ENCODE measurements around the gene CRYBA4. TPM values are rescaled to one million over a fixed set of nuclear protein-coding genes. Genes with fewer than 3 reads are reported as not detected.

The CRYBA4 gene
- total and polyA plus RNA-seq, 10 of the 15 experiments (the other 5 are each of a cell fraction or from before 2014, with no cell fraction given): 0.12 to 0.17 TPM; not detected in 8

DNA sequence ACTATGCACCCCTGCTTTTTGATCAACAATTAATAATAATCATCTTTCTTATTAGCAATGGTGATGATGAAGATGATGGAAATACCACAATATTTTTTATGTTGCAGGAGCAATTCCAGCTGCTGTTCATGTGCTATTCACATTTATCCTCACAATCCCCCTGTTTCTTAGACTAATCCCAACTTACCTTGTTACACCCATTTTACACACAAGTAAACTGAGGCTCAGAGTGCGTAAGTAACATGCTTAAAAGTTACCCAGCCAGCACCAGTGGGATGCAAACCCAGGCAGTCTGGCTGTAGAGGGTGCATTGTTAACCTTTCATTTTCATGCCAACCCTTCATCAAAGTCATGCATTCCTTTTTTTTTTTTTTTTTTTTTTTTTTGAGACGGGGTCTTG is 1.6 kb upstream of the CRYBA4 start (continued):
- TF ChIP-seq BMI1 (IDR thresholded peaks at IDR 0.05; ENCODE audit: borderline replicate concordance) (no peak), RAD51 (IDR thresholded peaks at IDR 0.05) (no peak), FOXK2 (IDR thresholded peaks at IDR 0.05) (no peak), TARDBP (IDR thresholded peaks at IDR 0.05; ENCODE audit: borderline replicate concordance) (no peak), ATF7 (IDR thresholded peaks at IDR 0.05; ENCODE audit: low read depth) (no peak)
- TF ChIP-seq, protein P1, sequence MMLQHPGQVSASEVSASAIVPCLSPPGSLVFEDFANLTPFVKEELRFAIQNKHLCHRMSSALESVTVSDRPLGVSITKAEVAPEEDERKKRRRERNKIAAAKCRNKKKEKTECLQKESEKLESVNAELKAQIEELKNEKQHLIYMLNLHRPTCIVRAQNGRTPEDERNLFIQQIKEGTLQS (IDR thresholded peaks at IDR 0.05; ENCODE audit: borderline replicate concordance, extremely low read depth, low read depth, low read length): no peak

DNA sequence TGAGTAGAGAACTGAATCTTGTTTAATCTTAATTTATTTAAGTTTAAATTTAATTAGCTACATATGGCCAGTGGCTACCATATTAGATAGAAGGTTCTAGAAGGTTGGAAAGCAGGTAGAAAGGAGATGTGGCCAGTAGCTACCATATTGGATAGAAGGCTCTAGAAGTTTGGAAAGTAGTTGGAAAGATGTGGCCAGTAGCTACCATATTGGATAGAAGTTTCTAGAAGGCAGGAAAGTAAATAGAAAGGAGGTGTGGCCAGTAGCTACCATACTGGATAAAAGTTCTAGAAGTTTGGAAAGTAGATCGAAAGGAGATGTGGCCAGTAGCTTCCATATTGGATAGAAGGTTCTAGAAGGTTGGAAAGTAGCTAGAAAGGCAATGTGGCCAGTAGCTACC is 2.2 kb downstream of the CRYBA4 start:
- FAIRE-seq (no peak), ATAC-seq (no peak), DNase-seq (ENCODE audit: low read depth, low spot score) (no peak)
- Histone ChIP-seq H3K27ac (ENCODE audit: control insufficient read depth, insufficient read depth) (no peak overlapping the region), H3K79me2 (ENCODE audit: control insufficient read depth, insufficient read depth, low read length) (no peaks in the 10 kb centered on the region), H2AFZ (ENCODE audit: control insufficient read depth, low read depth, low read length) (no peak overlapping the region), H4K20me1 (ENCODE audit: control insufficient read depth, insufficient read depth) (no peaks in the 10 kb centered on the region), H3K9ac (ENCODE audit: control insufficient read depth, insufficient read depth, low read length) (no peak overlapping the region), H3K4me2 (ENCODE audit: control insufficient read depth, insufficient read depth) (no peak overlapping the region), H3K27me3 (replicated peaks in 1 of 2; ENCODE audit: control insufficient read depth in 2 of 2, insufficient read depth in 2 of 2, low read length in 1 of 2) (no peaks in the 10 kb centered on the region), H3K9me3 (replicated peaks; ENCODE audit: control insufficient read depth, insufficient read depth, low read length) (peaks cover 1% of the 10 kb centered on the region; the same call in 1 of the 3 replicates), H3K4me1 (ENCODE audit: control insufficient read depth, insufficient read depth, low read length) (no peaks in the 10 kb centered on the region), H3K4me3 (no peak overlapping the region), H3K36me3 (ENCODE audit: control insufficient read depth in 2 of 2, insufficient read depth in 2 of 2, low read length in 1 of 2) (no peaks in the 10 kb centered on the region)
- CTCF ChIA-PET: interaction anchor here (0.8 to 1.8 kb wide), 7 partner anchors 9 to 121 kb away, joined by 3 to 7 read pairs (median 3); no protein-coding TSS in a partner anchor
- in situ Hi-C loops (cut with MboI) (no loop called here), intact Hi-C loops (cut with micrococcal nuclease; ENCODE audit: unreplicated experiment) (no loop called here)
- no TSS peak for BruUV-seq (replicated peaks)
- POLR2A ChIA-PET: interaction anchor here (0.6 to 1.2 kb wide), 3 partner anchors 9 to 47 kb away, joined by 3 to 4 read pairs (median 4); no protein-coding TSS in a partner anchor
- 45% methylated on average over 1 of the region's 1 CpG for WGBS (ENCODE audit: insufficient coverage, insufficient replicate concordance, low lambda C conversion rate, missing lambda C conversion rate)
- SMC1A ChIA-PET (ENCODE audit: uncharacterized antibody, unreplicated experiment): interaction anchor here (0.7 to 1.4 kb wide), 5 partner anchors 9 to 147 kb away, joined by 3 to 4 read pairs (median 3); no protein-coding TSS in a partner anchor
- RAD21 ChIA-PET (ENCODE audit: unreplicated experiment): no interaction called here
- TF ChIP-seq, protein P2, sequence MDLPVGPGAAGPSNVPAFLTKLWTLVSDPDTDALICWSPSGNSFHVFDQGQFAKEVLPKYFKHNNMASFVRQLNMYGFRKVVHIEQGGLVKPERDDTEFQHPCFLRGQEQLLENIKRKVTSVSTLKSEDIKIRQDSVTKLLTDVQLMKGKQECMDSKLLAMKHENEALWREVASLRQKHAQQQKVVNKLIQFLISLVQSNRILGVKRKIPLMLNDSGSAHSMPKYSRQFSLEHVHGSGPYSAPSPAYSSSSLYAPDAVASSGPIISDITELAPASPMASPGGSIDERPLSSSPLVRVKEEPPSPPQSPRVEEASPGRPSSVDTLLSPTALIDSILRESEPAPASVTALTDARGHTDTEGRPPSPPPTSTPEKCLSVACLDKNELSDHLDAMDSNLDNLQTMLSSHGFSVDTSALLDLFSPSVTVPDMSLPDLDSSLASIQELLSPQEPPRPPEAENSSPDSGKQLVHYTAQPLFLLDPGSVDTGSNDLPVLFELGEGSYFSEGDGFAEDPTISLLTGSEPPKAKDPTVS (IDR thresholded peaks at IDR 0.05; ENCODE audit: low read depth, low read length): peak; percentile 88
- no peak for TF ChIP-seq PAX8 (IDR thresholded peaks at IDR 0.05)
- TF ChIP-seq, protein P3, sequence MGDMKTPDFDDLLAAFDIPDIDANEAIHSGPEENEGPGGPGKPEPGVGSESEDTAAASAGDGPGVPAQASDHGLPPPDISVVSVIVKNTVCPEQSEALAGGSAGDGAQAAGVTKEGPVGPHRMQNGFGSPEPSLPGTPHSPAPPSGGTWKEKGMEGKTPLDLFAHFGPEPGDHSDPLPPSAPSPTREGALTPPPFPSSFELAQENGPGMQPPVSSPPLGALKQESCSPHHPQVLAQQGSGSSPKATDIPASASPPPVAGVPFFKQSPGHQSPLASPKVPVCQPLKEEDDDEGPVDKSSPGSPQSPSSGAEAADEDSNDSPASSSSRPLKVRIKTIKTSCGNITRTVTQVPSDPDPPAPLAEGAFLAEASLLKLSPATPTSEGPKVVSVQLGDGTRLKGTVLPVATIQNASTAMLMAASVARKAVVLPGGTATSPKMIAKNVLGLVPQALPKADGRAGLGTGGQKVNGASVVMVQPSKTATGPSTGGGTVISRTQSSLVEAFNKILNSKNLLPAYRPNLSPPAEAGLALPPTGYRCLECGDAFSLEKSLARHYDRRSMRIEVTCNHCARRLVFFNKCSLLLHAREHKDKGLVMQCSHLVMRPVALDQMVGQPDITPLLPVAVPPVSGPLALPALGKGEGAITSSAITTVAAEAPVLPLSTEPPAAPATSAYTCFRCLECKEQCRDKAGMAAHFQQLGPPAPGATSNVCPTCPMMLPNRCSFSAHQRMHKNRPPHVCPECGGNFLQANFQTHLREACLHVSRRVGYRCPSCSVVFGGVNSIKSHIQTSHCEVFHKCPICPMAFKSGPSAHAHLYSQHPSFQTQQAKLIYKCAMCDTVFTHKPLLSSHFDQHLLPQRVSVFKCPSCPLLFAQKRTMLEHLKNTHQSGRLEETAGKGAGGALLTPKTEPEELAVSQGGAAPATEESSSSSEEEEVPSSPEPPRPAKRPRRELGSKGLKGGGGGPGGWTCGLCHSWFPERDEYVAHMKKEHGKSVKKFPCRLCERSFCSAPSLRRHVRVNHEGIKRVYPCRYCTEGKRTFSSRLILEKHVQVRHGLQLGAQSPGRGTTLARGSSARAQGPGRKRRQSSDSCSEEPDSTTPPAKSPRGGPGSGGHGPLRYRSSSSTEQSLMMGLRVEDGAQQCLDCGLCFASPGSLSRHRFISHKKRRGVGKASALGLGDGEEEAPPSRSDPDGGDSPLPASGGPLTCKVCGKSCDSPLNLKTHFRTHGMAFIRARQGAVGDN (IDR thresholded peaks at IDR 0.05): no peak
